HCT116 (cell line): ENCODE results near the gene C1S. TPM values are rescaled to one million over a fixed set of nuclear protein-coding genes. Genes with fewer than 3 reads are reported as not detected.
"Not testable (repeated sequence)": the region's sequence is repeated elsewhere in the genome, so short reads cannot be mapped to it uniquely, and the experiment has no call there.

Experiments used
- ATAC-seq: fragments of 200-7000 bp; cut with Tn5 transposase; 2 replicates; pipeline ENCODE4 v1.9.1; 2020; ENCODE audit warnings: mild to moderate bottlenecking, moderate library complexity
- BruUV-seq: library from RNA; stranded (reverse); fragments of 400-500 nt; replicated peaks from 2 replicates; lab custom pipeline; 2021; lab: Mats Ljungman, UMichigan
- CTCF ChIA-PET: fragments of 300-600 bp; sonication (Branson Sonifier 250); formaldehyde crosslinking; loops from one replicate; lab custom pipeline; 2021; ENCODE audit warnings: antibody characterized with exemption; lab: Charles Lee
- POLR2A ChIA-PET: fragments of 300-600, 350-600 bp; sonication (Branson Sonifier 250); formaldehyde crosslinking; loops from one replicate; lab custom pipeline; 2021; ENCODE audit warnings: antibody characterized with exemption; lab: Charles Lee
- RAD21 ChIA-PET, 2 experiments: fragments of 300-600 bp; sonication (Branson Sonifier 250); formaldehyde crosslinking; loops; one replicate each; lab custom pipeline; 2023; ENCODE audit warnings: low total read pairs in 2 of 2; ENCODE audit not compliant: uncharacterized antibody in 2 of 2, unreplicated experiment in 2 of 2, low non-redundant PET in 1 of 2; lab: Charles Lee
- DNase-seq: peaks from one replicate; pipeline ENCODE4 v3.0.0-alpha.2; 2010; ENCODE audit warnings: low read depth, low spot score
- H2AFZ ChIP-seq: fragments of 200-600 bp; shearing (Covaris generic), sonication (generic); 2 replicates; pipeline ENCODE4 v1.6.1; 2017; ENCODE audit warnings: low read depth, mixed run types, mixed read lengths, antibody characterized with exemption, low read length; ENCODE audit not compliant: poor library complexity, severe bottlenecking
- H3K27ac ChIP-seq: 2 replicates; pipeline ENCODE4 v1.5.1; 2012; ENCODE audit warnings: low read depth, low read length
- H3K27me3 ChIP-seq: fragments of 200-600 bp; sonication (generic); 2 replicates; pipeline ENCODE4 v1.6.1; 2016; ENCODE audit warnings: mixed run types, low read length, mixed read lengths; ENCODE audit not compliant: insufficient read depth
- H3K36me3 ChIP-seq, 2 experiments: fragments of 200-500 bp in 1 of 2; fragments of 200-600 bp in 1 of 2; sonication (Bioruptor generic) in 1 of 2; sonication (generic) in 1 of 2; 2 replicates each; pipeline versions ENCODE4 v1.5.1 to v1.6.1; 2014 to 2016; ENCODE audit warnings: low read length in 2 of 2, inconsistent platforms in 1 of 2, mixed read lengths in 1 of 2, mixed run types in 1 of 2; ENCODE audit not compliant: insufficient read depth in 2 of 2, control insufficient read depth in 1 of 2
- H3K4me1 ChIP-seq, 2 experiments: fragments of 200-600 bp in 1 of 2; sonication (generic) in 1 of 2; 2 replicates each; pipeline versions ENCODE4 v1.5.1 to v1.6.1; 2012 to 2017; ENCODE audit warnings: low read length in 2 of 2, inconsistent platforms in 1 of 2, mild to moderate bottlenecking in 1 of 2, mixed read lengths in 1 of 2, mixed run types in 1 of 2, moderate library complexity in 1 of 2; ENCODE audit not compliant: insufficient read depth in 2 of 2, control insufficient read depth in 1 of 2
- H3K4me2 ChIP-seq: fragments of 200-600 bp; sonication (generic); 2 replicates; pipeline ENCODE4 v1.6.1; 2017; ENCODE audit warnings: mixed run types, low read length, mixed read lengths
- H3K4me3 ChIP-seq, 2 experiments: fragments of 200-600 bp in 1 of 2; sonication (generic) in 1 of 2; replicated peaks in 1 of 2; 2 replicates each; pipeline ENCODE4 v1.5.1; 2011 to 2016; ENCODE audit warnings: low read length in 2 of 2, control low read depth in 1 of 2, low read depth in 1 of 2, mild to moderate bottlenecking in 1 of 2, mixed read lengths in 1 of 2, mixed run types in 1 of 2
- H3K79me2 ChIP-seq: fragments of 200-600 bp; sonication (generic); 2 replicates; pipeline ENCODE4 v1.6.1; 2017; ENCODE audit warnings: mild to moderate bottlenecking, mixed run types, low read length, moderate library complexity, mixed read lengths; ENCODE audit not compliant: insufficient read depth
- H3K9ac ChIP-seq: fragments of 200-600 bp; sonication (generic); 2 replicates; pipeline ENCODE4 v1.6.1; 2016; ENCODE audit warnings: low read length, mixed read lengths
- H3K9me2 ChIP-seq: fragments of 200-600 bp; sonication (generic), shearing (Covaris generic); 2 replicates; pipeline ENCODE4 v1.6.1; 2017; ENCODE audit warnings: mixed run types, mild to moderate bottlenecking, moderate library complexity; ENCODE audit not compliant: insufficient read depth
- H3K9me3 ChIP-seq, 2 experiments: fragments of 200-500 bp in 1 of 2; fragments of 200-600 bp in 1 of 2; sonication (Bioruptor generic) in 1 of 2; sonication (generic) in 1 of 2; 2 replicates each; pipeline ENCODE4 v1.6.1; 2014 to 2017; ENCODE audit warnings: low read length in 2 of 2, mixed read lengths in 2 of 2, inconsistent platforms in 1 of 2, low read depth in 1 of 2, mild to moderate bottlenecking in 1 of 2, mixed run types in 1 of 2, moderate library complexity in 1 of 2; ENCODE audit not compliant: control insufficient read depth in 1 of 2, insufficient read depth in 1 of 2
- H4K20me1 ChIP-seq: fragments of 200-600 bp; sonication (generic), shearing (Covaris generic); 2 replicates; pipeline ENCODE4 v1.6.1; 2017; ENCODE audit warnings: mixed run types, mild to moderate bottlenecking, moderate library complexity; ENCODE audit not compliant: insufficient read depth
- CBX3 ChIP-seq: IDR thresholded peaks from 2 replicates; pipeline ENCODE4 v1.6.1; 2012; ENCODE audit warnings: low read depth
- ELF1 ChIP-seq: IDR thresholded peaks from 2 replicates; pipeline ENCODE4 v1.6.1; 2012; ENCODE audit warnings: low read depth, borderline replicate concordance
- EZH2 ChIP-seq: fragments of 200-600 bp; sonication (generic); IDR thresholded peaks from 2 replicates; pipeline ENCODE4 v1.6.1; 2017; ENCODE audit warnings: antibody characterized with exemption, mixed run types
- JUND ChIP-seq: IDR thresholded peaks from 2 replicates; pipeline ENCODE4 v1.6.1; 2012
- POLR2AphosphoS5 ChIP-seq: IDR thresholded peaks from 2 replicates; pipeline ENCODE4 v1.6.1; 2011; ENCODE audit warnings: mild to moderate bottlenecking, low read depth, low read length, moderate library complexity
- RAD21 ChIP-seq: IDR thresholded peaks from 2 replicates; pipeline ENCODE4 v1.6.1; 2012; ENCODE audit warnings: low read depth, mild to moderate bottlenecking
- SIN3A ChIP-seq: IDR thresholded peaks from 2 replicates; pipeline ENCODE4 v1.6.1; 2012; ENCODE audit warnings: low read depth
- SP1 ChIP-seq: IDR thresholded peaks from 2 replicates; pipeline ENCODE4 v1.6.1; 2012; ENCODE audit warnings: low read depth
- SRF ChIP-seq: IDR thresholded peaks from 2 replicates; pipeline ENCODE4 v1.6.1; 2012; ENCODE audit warnings: low read depth
- YY1 ChIP-seq: IDR thresholded peaks from 2 replicates; pipeline ENCODE4 v1.6.1; 2011; ENCODE audit warnings: low read length, low read depth, moderate library complexity, mild to moderate bottlenecking; ENCODE audit not compliant: insufficient replicate concordance; ENCODE audit errors: extremely low read depth
- ZFX ChIP-seq: fragments of 450-650 bp; IDR thresholded peaks from 2 replicates; pipeline ENCODE4 v1.6.1; 2017
- intact Hi-C: fragments of 100-400 bp; cut with micrococcal nuclease; formaldehyde crosslinking; loops from 2 replicates; pipeline ENCODE4 v1.10.0; 2022
- total RNA-seq: library from RNA; stranded (reverse); gene quantifications from one replicate; pipeline ENCODE4 v1.2.1, GENCODE V29; 2021; ENCODE audit not compliant: unreplicated experiment
- TF ChIP-seq, protein P1 (sequence below): IDR thresholded peaks from 2 replicates; pipeline ENCODE4 v1.6.1; 2012
- TF ChIP-seq, protein P2 (sequence below): IDR thresholded peaks from 2 replicates; pipeline ENCODE4 v1.6.1; 2011; ENCODE audit warnings: mild to moderate bottlenecking, low read length, moderate library complexity; ENCODE audit not compliant: insufficient replicate concordance; ENCODE audit errors: extremely low read depth

Gene C1S
- total RNA-seq, 1 experiment from 2014 or later: 2.4 TPM

DNA sequence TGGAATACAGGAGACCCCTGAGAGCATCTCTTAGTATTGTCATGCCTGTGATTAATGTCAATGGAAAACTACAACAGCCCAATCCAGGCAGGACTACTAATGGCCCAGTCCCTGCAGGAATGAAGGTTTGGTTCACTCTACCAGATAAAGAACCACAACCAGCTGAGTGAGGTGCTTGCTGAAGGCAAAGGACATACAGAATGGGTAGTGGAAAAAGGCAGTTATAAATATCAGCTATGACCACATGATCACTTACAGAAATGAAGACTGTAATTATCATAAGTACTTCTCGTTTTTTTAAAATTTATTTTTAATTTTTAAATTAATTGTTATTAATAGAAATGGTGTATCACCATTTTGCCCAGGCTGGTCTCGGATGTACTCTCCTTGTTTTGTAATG, 25.1 kb upstream of the C1S start:
- intact Hi-C loops: no loop called here
- Histone ChIP-seq H3K79me2 (no peaks in the 10 kb centered on the region), H3K36me3 (no peaks in the 10 kb centered on the region), H3K9ac (no peak overlapping the region), H3K4me1 (no peaks in the 10 kb centered on the region), H2AFZ (no peak overlapping the region), H3K27ac (no peak overlapping the region), H3K9me3 (no peaks in the 10 kb centered on the region), H3K4me2 (no peak overlapping the region), H3K9me2 (no peaks in the 10 kb centered on the region), H3K4me3 (no peak overlapping the region), H3K27me3 (no peaks in the 10 kb centered on the region), H4K20me1 (no peaks in the 10 kb centered on the region)
- ChIA-PET POLR2A (no interaction called here), CTCF (no interaction called here), RAD21 (no interaction called here)
- no peak for TF ChIP-seq YY1
- no peak for TF ChIP-seq ELF1
- no peak for TF ChIP-seq SRF
- TF ChIP-seq SIN3A: no peak
- TF ChIP-seq POLR2AphosphoS5: no peak
- no peak for TF ChIP-seq SP1
- TF ChIP-seq EZH2: no peak
- TF ChIP-seq, protein P1, sequence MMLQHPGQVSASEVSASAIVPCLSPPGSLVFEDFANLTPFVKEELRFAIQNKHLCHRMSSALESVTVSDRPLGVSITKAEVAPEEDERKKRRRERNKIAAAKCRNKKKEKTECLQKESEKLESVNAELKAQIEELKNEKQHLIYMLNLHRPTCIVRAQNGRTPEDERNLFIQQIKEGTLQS: no peak
- no peak for TF ChIP-seq ZFX
- no peak for TF ChIP-seq CBX3
- TF ChIP-seq RAD21: no peak
- TF ChIP-seq JUND: no peak
- TF ChIP-seq, protein P2, sequence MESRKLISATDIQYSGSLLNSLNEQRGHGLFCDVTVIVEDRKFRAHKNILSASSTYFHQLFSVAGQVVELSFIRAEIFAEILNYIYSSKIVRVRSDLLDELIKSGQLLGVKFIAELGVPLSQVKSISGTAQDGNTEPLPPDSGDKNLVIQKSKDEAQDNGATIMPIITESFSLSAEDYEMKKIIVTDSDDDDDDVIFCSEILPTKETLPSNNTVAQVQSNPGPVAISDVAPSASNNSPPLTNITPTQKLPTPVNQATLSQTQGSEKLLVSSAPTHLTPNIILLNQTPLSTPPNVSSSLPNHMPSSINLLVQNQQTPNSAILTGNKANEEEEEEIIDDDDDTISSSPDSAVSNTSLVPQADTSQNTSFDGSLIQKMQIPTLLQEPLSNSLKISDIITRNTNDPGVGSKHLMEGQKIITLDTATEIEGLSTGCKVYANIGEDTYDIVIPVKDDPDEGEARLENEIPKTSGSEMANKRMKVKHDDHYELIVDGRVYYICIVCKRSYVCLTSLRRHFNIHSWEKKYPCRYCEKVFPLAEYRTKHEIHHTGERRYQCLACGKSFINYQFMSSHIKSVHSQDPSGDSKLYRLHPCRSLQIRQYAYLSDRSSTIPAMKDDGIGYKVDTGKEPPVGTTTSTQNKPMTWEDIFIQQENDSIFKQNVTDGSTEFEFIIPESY: no peak
- DNase-seq (no peak), ATAC-seq (no peak)
- no TSS peak for BruUV-seq

DNA sequence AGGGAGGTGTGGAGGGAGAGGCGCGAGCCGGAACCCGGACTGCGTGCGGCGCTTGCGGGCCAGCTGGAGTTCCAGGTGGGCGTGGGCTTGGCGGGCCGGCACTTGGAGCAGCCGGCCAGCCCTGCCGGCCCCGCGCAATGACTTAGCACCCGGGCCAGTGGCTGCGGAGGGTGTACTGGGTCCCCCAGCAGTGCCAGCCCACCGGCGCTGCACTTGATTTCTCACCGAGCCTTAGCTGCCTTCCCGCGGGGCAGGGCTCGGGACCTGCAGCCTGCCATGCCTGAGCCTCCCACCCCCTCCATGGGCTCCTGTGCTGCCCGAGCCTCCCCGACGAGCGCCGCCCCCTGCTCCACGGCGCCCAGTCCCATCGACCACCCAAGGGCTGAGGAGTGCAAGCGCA, 23.1 kb upstream of the C1S start:
- H3K9me2 ChIP-seq, H3K36me3 ChIP-seq, H4K20me1 ChIP-seq, ATAC-seq, H3K27me3 ChIP-seq, H3K4me2 ChIP-seq, CTCF ChIA-PET, BruUV-seq, RAD21 ChIA-PET, H3K9me3 ChIP-seq, H3K9ac ChIP-seq, H3K27ac ChIP-seq, intact Hi-C loops, DNase-seq, H2AFZ ChIP-seq, H3K4me1 ChIP-seq, H3K4me3 ChIP-seq, H3K79me2 ChIP-seq: not testable (repeated sequence)
- POLR2A ChIA-PET: interaction anchor here (1.6 kb wide), 1 partner anchor 93 kb away, joined by 4 read pairs; the partner anchor contains the start of genes C12orf57 and RNU7-1
